ENCODE data around the gene ATP5MG.

ATP5MG gene

DNA sequence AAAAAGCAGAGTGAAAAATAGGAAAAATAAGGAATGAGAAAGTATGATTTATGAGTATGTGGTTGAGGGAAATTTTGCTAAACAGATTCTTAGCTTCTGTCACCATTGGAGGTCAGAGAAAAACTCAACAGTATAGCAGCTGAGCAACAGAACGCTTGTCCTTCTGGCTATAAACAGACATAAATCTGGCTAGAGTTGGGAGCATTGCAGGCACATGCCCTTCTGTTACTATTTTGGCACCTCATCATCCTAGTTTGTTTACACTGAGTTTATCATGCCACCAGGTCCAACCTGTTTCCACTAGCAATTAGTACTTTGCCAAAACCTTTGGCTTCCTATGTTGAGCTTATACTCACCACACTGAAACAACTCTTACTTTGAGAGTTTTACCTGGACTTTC lies 35.1 kb upstream of the ATP5MG start:
- ChIA-PET CTCF (interaction anchor here (0.7 to 1.8 kb wide), 3 partner anchors 23 to 168 kb away, joined by 3 to 8 read pairs (median 4); no protein-coding TSS in a partner anchor), POLR2A (no interaction called here)
- Histone ChIP-seq H3K27ac (ENCODE audit: extremely low read depth, low read depth, low read length) (no peak overlapping the region), H3K9me3 (ENCODE audit: control insufficient read depth, insufficient read depth, low read depth, low read length) (no peaks in the 10 kb centered on the region), H3K36me3 (ENCODE audit: control insufficient read depth in 2 of 2, insufficient read depth in 1 of 2, low read length in 2 of 2) (peaks cover 6 to 73% of the 10 kb centered on the region in 2 experiments), H3K4me3 (ENCODE audit: low read depth, low read length) (no peak overlapping the region), H3K4me1 (ENCODE audit: control insufficient read depth, insufficient read depth, low read length) (no peaks in the 10 kb centered on the region)
- TF ChIP-seq ZBTB21 (tag by site-specific recombination; IDR thresholded peaks at IDR 0.05) (no peak), ZNF585B (tag by site-specific recombination; IDR thresholded peaks at IDR 0.05) (no peak), ZNF558 (tag by site-specific recombination; IDR thresholded peaks at IDR 0.05) (no peak), ZNF792 (tag by site-specific recombination; IDR thresholded peaks at IDR 0.05) (no peak), ZSCAN16 (tag by site-specific recombination; IDR thresholded peaks at IDR 0.05) (no peak), ZNF335 (tag by site-specific recombination; conservative IDR thresholded peaks at IDR 0.05) (no peak), ZNF391 (tag by site-specific recombination; IDR thresholded peaks at IDR 0.05; ENCODE audit: borderline replicate concordance, low read depth) (no peak), ZNF184 (tag by site-specific recombination; IDR thresholded peaks at IDR 0.05) (no peak), ZNF341 (tag by site-specific recombination; IDR thresholded peaks at IDR 0.05; ENCODE audit: low read depth) (no peak), ZNF214 (tag by site-specific recombination; IDR thresholded peaks at IDR 0.05; ENCODE audit: borderline replicate concordance) (no peak), ZNF776 (tag by site-specific recombination; IDR thresholded peaks at IDR 0.05; ENCODE audit: borderline replicate concordance) (no peak), YY2 (tag by site-specific recombination; IDR thresholded peaks at IDR 0.05) (no peak)
- TF ChIP-seq, protein P1, sequence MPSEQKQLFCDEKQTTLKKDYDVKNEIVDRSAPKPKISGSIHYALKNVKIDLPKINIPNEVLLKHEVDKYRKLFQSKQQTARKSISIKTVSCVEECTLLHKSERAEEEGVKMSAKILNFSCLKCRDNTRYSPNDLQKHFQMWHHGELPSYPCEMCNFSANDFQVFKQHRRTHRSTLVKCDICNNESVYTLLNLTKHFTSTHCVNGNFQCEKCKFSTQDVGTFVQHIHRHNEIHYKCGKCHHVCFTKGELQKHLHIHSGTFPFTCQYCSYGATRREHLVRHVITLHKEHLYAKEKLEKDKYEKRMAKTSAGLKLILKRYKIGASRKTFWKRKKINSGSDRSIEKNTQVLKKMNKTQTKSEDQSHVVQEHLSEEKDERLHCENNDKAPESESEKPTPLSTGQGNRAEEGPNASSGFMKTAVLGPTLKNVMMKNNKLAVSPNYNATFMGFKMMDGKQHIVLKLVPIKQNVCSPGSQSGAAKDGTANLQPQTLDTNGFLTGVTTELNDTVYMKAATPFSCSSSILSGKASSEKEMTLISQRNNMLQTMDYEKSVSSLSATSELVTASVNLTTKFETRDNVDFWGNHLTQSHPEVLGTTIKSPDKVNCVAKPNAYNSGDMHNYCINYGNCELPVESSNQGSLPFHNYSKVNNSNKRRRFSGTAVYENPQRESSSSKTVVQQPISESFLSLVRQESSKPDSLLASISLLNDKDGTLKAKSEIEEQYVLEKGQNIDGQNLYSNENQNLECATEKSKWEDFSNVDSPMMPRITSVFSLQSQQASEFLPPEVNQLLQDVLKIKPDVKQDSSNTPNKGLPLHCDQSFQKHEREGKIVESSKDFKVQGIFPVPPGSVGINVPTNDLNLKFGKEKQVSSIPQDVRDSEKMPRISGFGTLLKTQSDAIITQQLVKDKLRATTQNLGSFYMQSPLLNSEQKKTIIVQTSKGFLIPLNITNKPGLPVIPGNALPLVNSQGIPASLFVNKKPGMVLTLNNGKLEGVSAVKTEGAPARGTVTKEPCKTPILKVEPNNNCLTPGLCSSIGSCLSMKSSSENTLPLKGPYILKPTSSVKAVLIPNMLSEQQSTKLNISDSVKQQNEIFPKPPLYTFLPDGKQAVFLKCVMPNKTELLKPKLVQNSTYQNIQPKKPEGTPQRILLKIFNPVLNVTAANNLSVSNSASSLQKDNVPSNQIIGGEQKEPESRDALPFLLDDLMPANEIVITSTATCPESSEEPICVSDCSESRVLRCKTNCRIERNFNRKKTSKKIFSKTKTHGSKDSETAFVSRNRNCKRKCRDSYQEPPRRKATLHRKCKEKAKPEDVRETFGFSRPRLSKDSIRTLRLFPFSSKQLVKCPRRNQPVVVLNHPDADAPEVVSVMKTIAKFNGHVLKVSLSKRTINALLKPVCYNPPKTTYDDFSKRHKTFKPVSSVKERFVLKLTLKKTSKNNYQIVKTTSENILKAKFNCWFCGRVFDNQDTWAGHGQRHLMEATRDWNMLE (tag by site-specific recombination; conservative IDR thresholded peaks at IDR 0.05; ENCODE audit: low read depth): no peak
- TF ChIP-seq, protein P2, sequence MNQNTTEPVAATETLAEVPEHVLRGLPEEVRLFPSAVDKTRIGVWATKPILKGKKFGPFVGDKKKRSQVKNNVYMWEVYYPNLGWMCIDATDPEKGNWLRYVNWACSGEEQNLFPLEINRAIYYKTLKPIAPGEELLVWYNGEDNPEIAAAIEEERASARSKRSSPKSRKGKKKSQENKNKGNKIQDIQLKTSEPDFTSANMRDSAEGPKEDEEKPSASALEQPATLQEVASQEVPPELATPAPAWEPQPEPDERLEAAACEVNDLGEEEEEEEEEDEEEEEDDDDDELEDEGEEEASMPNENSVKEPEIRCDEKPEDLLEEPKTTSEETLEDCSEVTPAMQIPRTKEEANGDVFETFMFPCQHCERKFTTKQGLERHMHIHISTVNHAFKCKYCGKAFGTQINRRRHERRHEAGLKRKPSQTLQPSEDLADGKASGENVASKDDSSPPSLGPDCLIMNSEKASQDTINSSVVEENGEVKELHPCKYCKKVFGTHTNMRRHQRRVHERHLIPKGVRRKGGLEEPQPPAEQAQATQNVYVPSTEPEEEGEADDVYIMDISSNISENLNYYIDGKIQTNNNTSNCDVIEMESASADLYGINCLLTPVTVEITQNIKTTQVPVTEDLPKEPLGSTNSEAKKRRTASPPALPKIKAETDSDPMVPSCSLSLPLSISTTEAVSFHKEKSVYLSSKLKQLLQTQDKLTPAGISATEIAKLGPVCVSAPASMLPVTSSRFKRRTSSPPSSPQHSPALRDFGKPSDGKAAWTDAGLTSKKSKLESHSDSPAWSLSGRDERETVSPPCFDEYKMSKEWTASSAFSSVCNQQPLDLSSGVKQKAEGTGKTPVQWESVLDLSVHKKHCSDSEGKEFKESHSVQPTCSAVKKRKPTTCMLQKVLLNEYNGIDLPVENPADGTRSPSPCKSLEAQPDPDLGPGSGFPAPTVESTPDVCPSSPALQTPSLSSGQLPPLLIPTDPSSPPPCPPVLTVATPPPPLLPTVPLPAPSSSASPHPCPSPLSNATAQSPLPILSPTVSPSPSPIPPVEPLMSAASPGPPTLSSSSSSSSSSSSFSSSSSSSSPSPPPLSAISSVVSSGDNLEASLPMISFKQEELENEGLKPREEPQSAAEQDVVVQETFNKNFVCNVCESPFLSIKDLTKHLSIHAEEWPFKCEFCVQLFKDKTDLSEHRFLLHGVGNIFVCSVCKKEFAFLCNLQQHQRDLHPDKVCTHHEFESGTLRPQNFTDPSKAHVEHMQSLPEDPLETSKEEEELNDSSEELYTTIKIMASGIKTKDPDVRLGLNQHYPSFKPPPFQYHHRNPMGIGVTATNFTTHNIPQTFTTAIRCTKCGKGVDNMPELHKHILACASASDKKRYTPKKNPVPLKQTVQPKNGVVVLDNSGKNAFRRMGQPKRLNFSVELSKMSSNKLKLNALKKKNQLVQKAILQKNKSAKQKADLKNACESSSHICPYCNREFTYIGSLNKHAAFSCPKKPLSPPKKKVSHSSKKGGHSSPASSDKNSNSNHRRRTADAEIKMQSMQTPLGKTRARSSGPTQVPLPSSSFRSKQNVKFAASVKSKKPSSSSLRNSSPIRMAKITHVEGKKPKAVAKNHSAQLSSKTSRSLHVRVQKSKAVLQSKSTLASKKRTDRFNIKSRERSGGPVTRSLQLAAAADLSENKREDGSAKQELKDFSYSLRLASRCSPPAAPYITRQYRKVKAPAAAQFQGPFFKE (tag by site-specific recombination; IDR thresholded peaks at IDR 0.05; ENCODE audit: borderline replicate concordance): no peak
- TF ChIP-seq, protein P3, sequence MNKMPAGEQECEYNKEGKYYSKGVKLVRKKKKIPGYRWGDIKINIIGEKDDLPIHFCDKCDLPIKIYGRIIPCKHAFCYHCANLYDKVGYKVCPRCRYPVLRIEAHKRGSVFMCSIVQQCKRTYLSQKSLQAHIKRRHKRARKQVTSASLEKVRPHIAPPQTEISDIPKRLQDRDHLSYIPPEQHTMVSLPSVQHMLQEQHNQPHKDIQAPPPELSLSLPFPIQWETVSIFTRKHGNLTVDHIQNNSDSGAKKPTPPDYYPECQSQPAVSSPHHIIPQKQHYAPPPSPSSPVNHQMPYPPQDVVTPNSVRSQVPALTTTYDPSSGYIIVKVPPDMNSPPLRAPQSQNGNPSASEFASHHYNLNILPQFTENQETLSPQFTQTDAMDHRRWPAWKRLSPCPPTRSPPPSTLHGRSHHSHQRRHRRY (tag by site-specific recombination; IDR thresholded peaks at IDR 0.05): no peak
- TF ChIP-seq, protein P4, sequence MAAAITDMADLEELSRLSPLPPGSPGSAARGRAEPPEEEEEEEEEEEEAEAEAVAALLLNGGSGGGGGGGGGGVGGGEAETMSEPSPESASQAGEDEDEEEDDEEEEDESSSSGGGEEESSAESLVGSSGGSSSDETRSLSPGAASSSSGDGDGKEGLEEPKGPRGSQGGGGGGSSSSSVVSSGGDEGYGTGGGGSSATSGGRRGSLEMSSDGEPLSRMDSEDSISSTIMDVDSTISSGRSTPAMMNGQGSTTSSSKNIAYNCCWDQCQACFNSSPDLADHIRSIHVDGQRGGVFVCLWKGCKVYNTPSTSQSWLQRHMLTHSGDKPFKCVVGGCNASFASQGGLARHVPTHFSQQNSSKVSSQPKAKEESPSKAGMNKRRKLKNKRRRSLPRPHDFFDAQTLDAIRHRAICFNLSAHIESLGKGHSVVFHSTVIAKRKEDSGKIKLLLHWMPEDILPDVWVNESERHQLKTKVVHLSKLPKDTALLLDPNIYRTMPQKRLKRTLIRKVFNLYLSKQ (tag by site-specific recombination; IDR thresholded peaks at IDR 0.05; ENCODE audit: borderline replicate concordance): no peak
